PC-3 (cell line): ENCODE measurements around the gene ABCG1. TPM values are rescaled to one million over a fixed set of nuclear protein-coding genes. Genes with fewer than 3 reads are reported as not detected.

Experiments
- ATAC-seq: fragments of 200-7000 bp; cut with Tn5 transposase; 2 replicates; pipeline ENCODE4 v1.9.1; 2020; ENCODE audit warnings: mild to moderate bottlenecking, moderate library complexity
- BruUV-seq: library from RNA; stranded (reverse); fragments of 400-500 nt; replicated peaks from 2 replicates; lab custom pipeline; 2021; lab: Mats Ljungman, UMichigan
- CTCF ChIA-PET: fragments of 300-600 bp; sonication (Branson Sonifier 250); formaldehyde crosslinking; loops from one replicate; lab custom pipeline; 2022; ENCODE audit warnings: antibody characterized with exemption; lab: Charles Lee
- POLR2A ChIA-PET: fragments of 300-600 bp; sonication (Branson Sonifier 250); formaldehyde crosslinking; loops from one replicate; lab custom pipeline; 2022; ENCODE audit warnings: antibody characterized with exemption; ENCODE audit not compliant: unreplicated experiment; lab: Charles Lee
- DNase-seq: peaks from one replicate; pipeline ENCODE4 v3.0.0-alpha.2; 2015
- H2AFZ ChIP-seq: fragments of 300-600 bp; sonication (generic); 2 replicates; pipeline ENCODE4 v1.6.0; 2016; ENCODE audit warnings: antibody characterized with exemption, low read length
- H3F3A ChIP-seq: fragments of 300-600 bp; sonication (generic); one replicate; pipeline ENCODE4 v1.6.0; 2017; ENCODE audit warnings: antibody characterized with exemption, low read length, control low read depth, mild to moderate bottlenecking; ENCODE audit not compliant: unreplicated experiment
- H3K27ac ChIP-seq: fragments of 300-600 bp; sonication (generic); 2 replicates; pipeline ENCODE4 v1.5.1; 2016; ENCODE audit warnings: mild to moderate bottlenecking, low read length
- H3K27me3 ChIP-seq: fragments of 300-600 bp; sonication (generic); 2 replicates; pipeline ENCODE4 v1.6.1; 2016; ENCODE audit warnings: low read length, mixed read lengths
- H3K36me3 ChIP-seq: fragments of 300-600 bp; sonication (generic); 2 replicates; pipeline ENCODE4 v1.6.1; 2016; ENCODE audit warnings: low read depth, mixed run types, low read length, mixed read lengths
- H3K4me1 ChIP-seq: fragments of 300-600 bp; sonication (generic); 2 replicates; pipeline ENCODE4 v1.5.1; 2016; ENCODE audit warnings: low read length; ENCODE audit not compliant: insufficient read depth
- H3K4me2 ChIP-seq: fragments of 300-600 bp; sonication (generic); 2 replicates; pipeline ENCODE4 v1.6.0; 2016; ENCODE audit warnings: low read length
- H3K4me3 ChIP-seq: fragments of 300-600 bp; sonication (generic); 2 replicates; pipeline ENCODE4 v1.5.1; 2016; ENCODE audit warnings: mild to moderate bottlenecking, low read length, mixed read lengths
- H3K79me2 ChIP-seq: fragments of 300-600 bp; sonication (generic); 2 replicates; pipeline ENCODE4 v1.6.1; 2017; ENCODE audit warnings: low read length, mixed read lengths
- H3K9ac ChIP-seq: fragments of 300-600 bp; sonication (generic); 2 replicates; pipeline ENCODE4 v1.6.0; 2016; ENCODE audit warnings: mild to moderate bottlenecking, low read length
- H3K9me2 ChIP-seq: fragments of 300-600 bp; sonication (generic); replicated peaks from 2 replicates; pipeline ENCODE4 v1.6.1; 2016; ENCODE audit warnings: mixed run types, low read length, mixed read lengths
- H3K9me3 ChIP-seq: fragments of 300-600 bp; sonication (generic); 2 replicates; pipeline ENCODE4 v1.6.1; 2016; ENCODE audit warnings: low read length, mixed read lengths
- H4K20me1 ChIP-seq: fragments of 300-600 bp; sonication (generic); 2 replicates; pipeline ENCODE4 v1.6.1; 2016; ENCODE audit warnings: low read length, mixed read lengths
- EZH2 ChIP-seq: fragments of 300-600 bp; sonication (generic); IDR thresholded peaks from one replicate; pipeline ENCODE4 v1.6.1; 2017; ENCODE audit warnings: antibody characterized with exemption, mild to moderate bottlenecking, low read length; ENCODE audit not compliant: unreplicated experiment
- EZH2phosphoT487 ChIP-seq: fragments of 300-600 bp; sonication (generic); IDR thresholded peaks from 2 replicates; pipeline ENCODE4 v1.6.1; 2018; ENCODE audit warnings: mild to moderate bottlenecking, antibody characterized with exemption, low read length, borderline replicate concordance
- intact Hi-C: fragments of 100-400 bp; cut with micrococcal nuclease; formaldehyde crosslinking; loops from 2 replicates; pipeline ENCODE4 v1.9.0; 2023
- total RNA-seq: library from RNA; depleted of rRNA; stranded (reverse); fragments of >200 nt; gene quantifications from 2 replicates; pipeline ENCODE4 v1.2.3, GENCODE V29; 2014
- TF ChIP-seq, protein P1 (sequence below): fragments of 300-600 bp; sonication (generic); conservative IDR thresholded peaks from 2 replicates; pipeline ENCODE4 v1.5.1; 2017; ENCODE audit warnings: antibody characterized with exemption, low read depth, mild to moderate bottlenecking, low read length

Gene ABCG1
- total RNA-seq, 1 experiment from 2014 or later: 0.66 TPM

DNA sequence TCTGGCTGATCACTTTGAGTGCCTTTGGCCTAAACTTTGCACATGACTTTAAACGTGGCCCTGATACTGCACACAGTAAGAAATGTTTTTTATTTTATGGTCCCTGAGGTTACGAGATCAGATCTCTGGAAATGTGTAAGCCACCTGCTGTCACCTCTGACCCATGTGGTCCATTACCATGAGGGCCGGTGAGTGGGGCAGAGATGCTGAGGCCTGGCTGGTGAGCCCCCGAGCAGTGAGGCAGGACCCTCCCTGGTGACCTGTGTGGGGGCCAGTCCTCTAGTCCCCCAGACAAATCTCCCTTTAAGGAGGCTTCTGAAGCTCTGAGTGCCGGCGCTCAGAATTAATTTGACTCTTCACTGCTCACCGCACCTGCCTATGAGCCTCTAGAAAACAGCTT, 83.9 kb downstream of the ABCG1 start:
- H3F3A ChIP-seq: no peaks in the 10 kb centered on the region
- intact Hi-C loops: no loop called here

DNA sequence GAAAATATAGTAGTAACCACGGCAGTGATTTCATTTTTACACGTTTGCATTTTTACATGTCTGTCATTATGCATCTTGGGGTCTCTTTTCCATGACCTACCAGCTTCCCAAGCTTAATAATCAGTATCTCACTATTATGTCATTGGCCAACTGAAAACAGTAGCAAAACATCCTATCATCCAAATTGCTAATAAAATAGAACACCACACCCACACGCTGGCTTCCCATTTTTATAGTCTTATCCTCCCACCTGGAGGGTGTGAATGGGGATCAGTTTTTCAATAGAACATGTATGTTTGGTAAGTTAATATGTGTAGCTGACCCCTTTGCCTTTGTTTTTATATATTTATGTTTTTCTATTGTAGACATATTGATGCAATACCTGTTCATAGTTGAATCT, 84.5 kb downstream of the ABCG1 start:
- intact Hi-C loops: no loop called here
- TF ChIP-seq EZH2phosphoT487 (no peak), EZH2 (no peak)
- TF ChIP-seq, protein P1, sequence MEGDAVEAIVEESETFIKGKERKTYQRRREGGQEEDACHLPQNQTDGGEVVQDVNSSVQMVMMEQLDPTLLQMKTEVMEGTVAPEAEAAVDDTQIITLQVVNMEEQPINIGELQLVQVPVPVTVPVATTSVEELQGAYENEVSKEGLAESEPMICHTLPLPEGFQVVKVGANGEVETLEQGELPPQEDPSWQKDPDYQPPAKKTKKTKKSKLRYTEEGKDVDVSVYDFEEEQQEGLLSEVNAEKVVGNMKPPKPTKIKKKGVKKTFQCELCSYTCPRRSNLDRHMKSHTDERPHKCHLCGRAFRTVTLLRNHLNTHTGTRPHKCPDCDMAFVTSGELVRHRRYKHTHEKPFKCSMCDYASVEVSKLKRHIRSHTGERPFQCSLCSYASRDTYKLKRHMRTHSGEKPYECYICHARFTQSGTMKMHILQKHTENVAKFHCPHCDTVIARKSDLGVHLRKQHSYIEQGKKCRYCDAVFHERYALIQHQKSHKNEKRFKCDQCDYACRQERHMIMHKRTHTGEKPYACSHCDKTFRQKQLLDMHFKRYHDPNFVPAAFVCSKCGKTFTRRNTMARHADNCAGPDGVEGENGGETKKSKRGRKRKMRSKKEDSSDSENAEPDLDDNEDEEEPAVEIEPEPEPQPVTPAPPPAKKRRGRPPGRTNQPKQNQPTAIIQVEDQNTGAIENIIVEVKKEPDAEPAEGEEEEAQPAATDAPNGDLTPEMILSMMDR: no peak

More for the DNA sequence above, 83.9 kb downstream of the ABCG1 start:
- no peaks in the 10 kb centered on the region for H3K9me2 ChIP-seq
- BruUV-seq: no TSS peak
- no peaks in the 10 kb centered on the region for H3K36me3 ChIP-seq
- no peaks in the 10 kb centered on the region for H3K9me3 ChIP-seq
- H3K4me3 ChIP-seq: no peak overlapping the region
- H3K27me3 ChIP-seq: no peaks in the 10 kb centered on the region
- no peak overlapping the region for H2AFZ ChIP-seq
- ATAC-seq (no peak), DNase-seq (no peak)
- TF ChIP-seq EZH2phosphoT487 (no peak), EZH2 (no peak)
- TF ChIP-seq, protein P1: no peak
- ChIA-PET CTCF (no interaction called here), POLR2A (no interaction called here)
- H4K20me1 ChIP-seq: no peaks in the 10 kb centered on the region
- H3K9ac ChIP-seq: no peak overlapping the region
- no peaks in the 10 kb centered on the region for H3K79me2 ChIP-seq
- no peak overlapping the region for H3K27ac ChIP-seq
- H3K4me2 ChIP-seq: no peak overlapping the region
- no peaks in the 10 kb centered on the region for H3K4me1 ChIP-seq

DNA sequence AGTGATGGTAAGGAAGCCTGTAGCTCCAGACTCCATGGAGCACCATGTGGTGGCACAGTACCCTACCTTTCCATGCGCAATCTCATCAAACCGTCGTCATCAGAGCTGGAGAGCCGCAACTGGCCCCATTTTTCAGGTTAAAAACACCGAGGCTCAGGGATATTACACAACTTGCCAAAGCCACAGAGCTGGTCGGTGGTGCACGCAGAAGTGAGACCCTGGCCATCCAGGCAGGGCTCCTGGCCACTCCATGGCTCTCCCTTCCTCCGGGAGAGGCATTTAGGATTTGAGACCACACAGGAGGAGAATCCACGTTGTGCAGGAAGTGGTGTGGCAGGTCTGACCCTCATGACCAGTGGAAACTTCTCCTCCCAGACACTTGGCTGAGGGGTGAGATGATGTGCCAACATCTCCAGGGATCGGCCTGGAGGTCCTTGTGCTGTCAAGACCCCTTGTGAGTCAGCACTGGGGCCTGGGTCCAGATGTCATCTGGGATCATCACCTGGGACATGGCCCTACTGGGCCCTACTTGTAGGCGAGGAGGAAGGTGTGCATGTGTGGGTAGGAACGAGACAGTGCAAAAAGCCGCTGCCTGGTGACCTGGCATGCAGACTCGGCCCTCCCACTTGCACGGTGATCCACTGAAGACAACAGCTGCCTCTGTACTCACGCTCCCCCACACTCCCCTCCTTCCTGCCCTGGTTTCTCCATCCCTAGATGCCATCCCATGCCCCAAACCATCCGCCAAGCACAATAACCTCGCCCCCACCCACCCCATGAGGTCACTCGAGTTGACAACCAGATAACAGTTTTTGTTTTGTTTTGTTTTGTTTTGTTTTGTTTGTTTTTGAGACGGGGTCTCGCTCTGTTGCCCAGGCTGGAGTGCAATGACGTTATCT, 85.9 kb downstream of the ABCG1 start:
- CTCF ChIA-PET: no interaction called here
- Histone ChIP-seq H3K27ac (no peak overlapping the region), H3K9me3 (no peaks in the 10 kb centered on the region), H3K27me3 (no peaks in the 10 kb centered on the region), H3F3A (no peaks in the 10 kb centered on the region), H3K4me3 (no peak overlapping the region), H3K4me2 (no peak overlapping the region), H2AFZ (no peak overlapping the region), H3K36me3 (no peaks in the 10 kb centered on the region), H3K79me2 (no peaks in the 10 kb centered on the region), H3K4me1 (peaks cover 6% of the 10 kb centered on the region; the same call in 1 of the 2 replicates), H3K9me2 (no peaks in the 10 kb centered on the region), H3K9ac (no peak overlapping the region), H4K20me1 (no peaks in the 10 kb centered on the region)
- no TSS peak for BruUV-seq
- DNase-seq: no peak
- intact Hi-C loops: loop anchor here (5.0 kb wide), 2 partner anchors 62 to 158 kb away; partner anchors contain the start of gene TFF1
- TF ChIP-seq, protein P1: no peak
- TF ChIP-seq EZH2 (no peak), EZH2phosphoT487 (no peak)
- POLR2A ChIA-PET: no interaction called here
- no peak for ATAC-seq

More for the DNA sequence above, 84.5 kb downstream of the ABCG1 start:
- DNase-seq (no peak), ATAC-seq (no peak)
- no peaks in the 10 kb centered on the region for H3K4me1 ChIP-seq
- H3K27me3 ChIP-seq: no peaks in the 10 kb centered on the region
- H3K9ac ChIP-seq: no peak overlapping the region
- H3K36me3 ChIP-seq: no peaks in the 10 kb centered on the region
- no peaks in the 10 kb centered on the region for H3K9me3 ChIP-seq
- H4K20me1 ChIP-seq: no peaks in the 10 kb centered on the region
- no peak overlapping the region for H3K27ac ChIP-seq
- H3K4me2 ChIP-seq: no peak overlapping the region
- no peaks in the 10 kb centered on the region for H3F3A ChIP-seq
- no peak overlapping the region for H3K4me3 ChIP-seq
- no peaks in the 10 kb centered on the region for H3K9me2 ChIP-seq
- BruUV-seq: no TSS peak
- CTCF ChIA-PET: no interaction called here
- POLR2A ChIA-PET: no interaction called here
- H3K79me2 ChIP-seq: no peaks in the 10 kb centered on the region
- no peak overlapping the region for H2AFZ ChIP-seq
